ENCODE results near the gene ADNP.

DNA sequence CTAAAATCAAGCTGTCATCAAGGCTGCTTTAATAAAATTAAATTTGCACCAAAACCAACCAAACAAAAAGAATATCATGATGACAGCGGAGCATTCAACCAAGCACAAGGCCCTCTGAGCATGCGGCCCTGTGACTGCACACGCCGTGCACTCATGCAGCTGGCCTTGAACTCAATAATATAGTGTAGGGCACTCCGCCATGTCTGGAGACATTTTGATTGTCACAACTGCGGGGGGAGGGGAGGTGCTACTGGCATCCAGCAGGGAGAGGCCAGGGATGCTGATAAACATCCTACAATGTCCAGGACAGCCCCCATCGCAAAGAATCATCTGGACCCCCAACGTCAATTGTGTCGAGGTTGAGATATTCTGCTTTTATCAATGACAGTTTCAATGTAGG lies 37.1 kb upstream of the ADNP start:
- no peak for TF ChIP-seq POLR2AphosphoS5 (IDR thresholded peaks at IDR 0.05; ENCODE audit: borderline replicate concordance, low read depth, low read length)
- TF ChIP-seq EZH2 (IDR thresholded peaks at IDR 0.05), result no peak
